OCI-M2 (cell line): ENCODE results near the gene TBC1D10B.

Source experiments
- DNase-seq: peaks from one replicate; lab custom pipeline; 2025; ENCODE audit not compliant: unreplicated experiment; lab: John Stamatoyannopoulos, UW

TBC1D10B gene, protein sequence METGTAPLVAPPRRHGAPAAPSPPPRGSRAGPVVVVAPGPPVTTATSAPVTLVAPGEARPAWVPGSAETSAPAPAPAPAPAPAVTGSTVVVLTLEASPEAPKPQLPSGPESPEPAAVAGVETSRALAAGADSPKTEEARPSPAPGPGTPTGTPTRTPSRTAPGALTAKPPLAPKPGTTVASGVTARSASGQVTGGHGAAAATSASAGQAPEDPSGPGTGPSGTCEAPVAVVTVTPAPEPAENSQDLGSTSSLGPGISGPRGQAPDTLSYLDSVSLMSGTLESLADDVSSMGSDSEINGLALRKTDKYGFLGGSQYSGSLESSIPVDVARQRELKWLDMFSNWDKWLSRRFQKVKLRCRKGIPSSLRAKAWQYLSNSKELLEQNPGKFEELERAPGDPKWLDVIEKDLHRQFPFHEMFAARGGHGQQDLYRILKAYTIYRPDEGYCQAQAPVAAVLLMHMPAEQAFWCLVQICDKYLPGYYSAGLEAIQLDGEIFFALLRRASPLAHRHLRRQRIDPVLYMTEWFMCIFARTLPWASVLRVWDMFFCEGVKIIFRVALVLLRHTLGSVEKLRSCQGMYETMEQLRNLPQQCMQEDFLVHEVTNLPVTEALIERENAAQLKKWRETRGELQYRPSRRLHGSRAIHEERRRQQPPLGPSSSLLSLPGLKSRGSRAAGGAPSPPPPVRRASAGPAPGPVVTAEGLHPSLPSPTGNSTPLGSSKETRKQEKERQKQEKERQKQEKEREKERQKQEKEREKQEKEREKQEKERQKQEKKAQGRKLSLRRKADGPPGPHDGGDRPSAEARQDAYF

DNA sequence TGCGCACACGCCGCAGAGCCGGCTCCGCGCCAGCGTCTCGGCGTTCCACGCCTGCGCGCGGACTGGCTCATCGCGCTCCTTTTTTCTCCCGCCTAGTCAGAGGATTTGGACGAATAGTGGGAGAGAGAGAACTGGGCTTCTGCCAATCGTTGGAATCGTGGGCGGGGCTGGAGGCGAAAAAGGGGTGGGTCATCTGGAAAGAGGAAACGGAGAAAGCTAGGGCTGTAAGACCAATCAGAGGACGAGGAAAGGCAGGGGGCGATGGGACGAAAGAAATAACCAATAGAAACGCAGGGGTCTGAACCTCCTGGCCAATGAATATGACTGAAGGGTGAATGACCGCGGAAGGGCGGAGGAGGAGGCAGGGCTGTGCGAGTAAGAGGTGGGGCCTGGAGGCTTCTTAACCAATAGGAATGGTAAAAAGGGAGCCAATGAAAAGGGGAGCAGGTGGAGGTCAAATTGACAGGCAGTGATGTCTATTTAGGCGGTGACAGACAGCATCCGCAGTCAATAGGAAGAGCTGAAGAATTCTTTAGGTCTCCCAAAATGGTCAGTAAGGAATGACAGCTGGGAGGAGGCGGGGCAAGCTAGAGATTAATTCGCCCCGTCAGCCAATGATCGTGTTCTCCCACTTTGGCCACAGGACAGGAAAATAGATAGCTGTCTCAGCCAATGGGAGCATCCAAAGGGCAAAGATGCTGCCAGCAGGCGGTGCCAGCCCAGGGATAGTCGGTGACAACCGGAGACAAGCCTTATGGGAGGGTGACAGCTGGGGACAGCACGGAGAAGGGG, at the start of gene TBC1D10B:
TBC1D10B (minus strand) TSS at position 39 of the 792 bp plus-strand sequence. CDS start 311 bp downstream, outside the sequence.
- peak; percentile 98 for DNase-seq

DNA sequence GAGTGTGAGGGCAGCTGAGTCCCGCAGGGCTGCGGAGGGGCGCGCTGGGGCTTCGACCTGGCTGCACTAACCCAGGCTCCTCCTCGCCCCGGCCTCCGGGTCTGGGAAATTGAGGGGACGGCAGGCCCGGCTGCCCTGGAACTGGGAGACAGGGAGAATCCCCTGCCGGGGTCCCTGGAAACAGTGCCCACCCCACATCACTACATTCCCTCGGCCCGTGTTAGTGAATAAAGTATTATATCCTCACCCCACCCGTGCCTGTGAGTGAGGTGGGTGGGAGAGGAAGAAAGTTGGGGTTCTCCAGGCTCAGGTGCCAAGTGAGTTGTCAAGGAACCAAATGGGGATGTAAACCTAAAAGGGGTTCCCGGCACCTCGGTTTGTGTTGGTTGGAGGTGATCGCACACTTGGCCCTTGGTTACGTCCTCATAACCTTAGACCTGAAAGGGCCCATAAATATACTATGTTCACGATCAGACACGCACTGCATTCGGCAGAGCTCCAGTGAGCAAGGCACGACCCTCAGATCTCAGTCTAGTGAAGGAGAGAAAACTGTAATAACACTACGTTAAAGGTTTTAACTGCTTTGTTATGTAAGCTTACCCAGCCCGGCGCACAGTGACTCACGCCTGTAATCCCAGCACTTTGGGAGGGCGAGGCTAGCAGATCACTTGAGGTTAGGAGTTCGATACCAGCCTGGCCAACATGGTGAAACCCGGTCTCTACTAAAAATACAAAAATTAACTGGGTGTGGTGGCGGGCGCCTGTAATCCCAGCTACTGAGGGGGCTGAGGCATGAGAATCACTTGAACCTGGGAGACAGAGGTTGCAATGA, 48.3 kb upstream of the TBC1D10B start:
- no peak for DNase-seq

DNA sequence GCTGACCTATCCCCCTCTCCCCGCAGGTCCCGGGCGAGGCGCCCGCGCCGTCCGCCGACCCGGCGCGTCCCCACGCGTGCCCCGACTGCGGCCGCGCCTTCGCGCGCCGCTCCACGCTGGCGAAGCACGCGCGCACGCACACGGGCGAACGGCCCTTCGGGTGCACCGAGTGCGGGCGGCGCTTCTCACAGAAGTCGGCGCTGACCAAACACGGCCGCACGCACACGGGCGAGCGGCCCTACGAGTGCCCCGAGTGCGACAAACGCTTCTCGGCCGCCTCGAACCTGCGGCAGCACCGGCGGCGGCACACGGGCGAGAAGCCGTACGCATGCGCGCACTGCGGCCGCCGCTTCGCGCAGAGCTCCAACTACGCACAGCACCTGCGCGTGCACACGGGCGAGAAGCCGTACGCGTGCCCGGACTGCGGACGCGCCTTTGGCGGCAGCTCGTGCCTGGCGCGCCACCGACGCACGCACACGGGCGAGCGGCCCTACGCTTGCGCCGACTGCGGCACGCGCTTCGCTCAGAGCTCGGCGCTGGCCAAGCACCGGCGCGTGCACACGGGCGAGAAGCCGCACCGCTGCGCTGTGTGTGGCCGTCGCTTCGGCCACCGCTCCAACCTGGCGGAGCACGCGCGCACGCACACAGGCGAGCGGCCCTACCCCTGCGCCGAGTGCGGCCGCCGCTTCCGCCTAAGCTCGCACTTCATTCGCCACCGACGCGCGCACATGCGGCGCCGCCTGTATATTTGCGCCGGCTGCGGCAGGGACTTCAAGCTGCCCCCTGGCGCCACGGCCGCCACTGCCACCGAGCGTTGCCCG, 47.4 kb upstream of the TBC1D10B start:
- no peak for DNase-seq

DNA sequence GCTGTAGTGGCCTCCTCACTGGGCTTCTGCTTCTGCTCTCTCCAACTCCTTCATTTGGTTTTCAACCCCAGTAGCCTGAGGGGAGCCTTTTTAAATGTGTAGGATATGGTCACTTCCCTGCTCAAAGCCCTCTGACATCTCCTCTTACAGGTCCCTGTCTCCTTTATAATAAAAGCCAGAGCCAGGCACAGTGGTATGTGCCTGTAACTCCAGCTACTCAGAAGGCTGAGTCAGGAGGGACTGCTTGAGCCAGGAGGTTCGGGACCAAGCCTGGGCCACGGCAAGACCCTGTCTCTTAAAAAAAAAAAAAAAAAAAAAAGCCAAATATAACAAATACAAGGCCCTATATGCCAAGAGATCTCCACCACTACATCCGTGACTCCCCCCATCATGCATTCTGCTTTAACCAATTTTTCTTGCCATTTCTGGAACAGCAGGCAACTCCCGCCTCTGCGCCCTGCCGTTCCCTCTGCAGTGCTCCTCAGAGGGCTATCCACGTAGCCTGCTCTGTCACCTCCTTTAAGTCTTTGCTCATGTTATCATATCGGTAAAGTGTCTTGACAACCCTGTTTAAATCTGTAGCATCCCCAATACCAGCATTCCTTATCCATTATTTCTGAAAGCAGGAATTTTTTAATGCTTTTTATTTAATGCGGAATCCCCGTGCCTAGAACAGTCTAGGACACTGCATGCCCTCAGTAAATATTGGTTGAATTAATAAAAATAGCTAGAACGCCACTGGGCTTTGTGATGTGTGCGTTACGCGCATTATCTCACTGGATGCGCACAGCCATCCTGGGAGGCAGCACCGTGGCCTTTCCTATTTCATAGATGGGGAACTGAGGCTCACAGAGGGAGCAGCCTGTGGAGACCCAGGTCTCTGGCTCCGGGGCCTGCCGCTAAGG, 46.6 kb upstream of the TBC1D10B start:
- DNase-seq: no peak

DNA sequence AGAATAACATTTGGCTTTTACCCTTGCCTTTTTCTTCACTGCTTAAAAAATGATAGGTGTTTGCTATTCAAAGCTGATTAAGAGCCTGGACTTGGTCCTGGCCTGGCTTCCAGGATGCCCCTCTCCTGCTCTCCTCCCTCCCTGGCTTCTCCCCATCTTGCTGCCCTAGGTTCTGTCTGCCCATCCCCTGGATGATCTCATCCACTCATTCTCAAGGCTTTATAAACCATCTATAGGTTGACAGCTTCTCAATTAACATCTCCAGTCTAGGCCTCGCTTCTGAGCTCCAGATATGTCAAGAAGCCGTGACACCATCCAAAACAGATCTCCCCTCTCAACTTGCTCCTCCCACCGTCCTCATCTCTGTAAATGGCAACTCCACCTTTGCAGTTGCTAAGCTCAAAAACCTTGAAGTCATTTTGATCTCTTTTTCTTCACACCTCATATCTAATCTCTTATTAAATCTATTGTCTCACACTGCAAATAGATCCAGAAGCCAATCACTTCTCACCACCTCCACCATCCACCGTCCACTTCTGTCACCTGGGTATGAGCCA, 45.8 kb upstream of the TBC1D10B start:
- no peak for DNase-seq

DNA sequence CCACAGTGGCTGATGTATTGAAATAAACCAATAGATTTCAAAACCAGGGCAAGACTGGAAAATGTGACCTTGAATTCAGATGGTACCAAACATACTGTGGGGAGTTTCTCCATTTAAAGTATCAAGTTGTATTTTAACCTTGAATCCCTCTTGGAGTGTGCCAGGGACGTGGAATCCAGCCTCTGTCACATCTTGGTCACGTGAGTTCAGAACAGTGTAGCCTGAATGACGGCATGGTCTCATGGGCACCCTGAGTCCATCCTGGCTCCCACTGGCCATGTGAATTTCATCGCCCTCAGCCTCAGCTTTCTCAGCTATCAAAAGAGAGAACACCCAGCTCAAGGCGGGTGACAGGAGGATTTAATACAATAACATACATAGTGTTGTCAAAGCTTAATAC, 43.9 kb upstream of the TBC1D10B start:
- no peak for DNase-seq

DNA sequence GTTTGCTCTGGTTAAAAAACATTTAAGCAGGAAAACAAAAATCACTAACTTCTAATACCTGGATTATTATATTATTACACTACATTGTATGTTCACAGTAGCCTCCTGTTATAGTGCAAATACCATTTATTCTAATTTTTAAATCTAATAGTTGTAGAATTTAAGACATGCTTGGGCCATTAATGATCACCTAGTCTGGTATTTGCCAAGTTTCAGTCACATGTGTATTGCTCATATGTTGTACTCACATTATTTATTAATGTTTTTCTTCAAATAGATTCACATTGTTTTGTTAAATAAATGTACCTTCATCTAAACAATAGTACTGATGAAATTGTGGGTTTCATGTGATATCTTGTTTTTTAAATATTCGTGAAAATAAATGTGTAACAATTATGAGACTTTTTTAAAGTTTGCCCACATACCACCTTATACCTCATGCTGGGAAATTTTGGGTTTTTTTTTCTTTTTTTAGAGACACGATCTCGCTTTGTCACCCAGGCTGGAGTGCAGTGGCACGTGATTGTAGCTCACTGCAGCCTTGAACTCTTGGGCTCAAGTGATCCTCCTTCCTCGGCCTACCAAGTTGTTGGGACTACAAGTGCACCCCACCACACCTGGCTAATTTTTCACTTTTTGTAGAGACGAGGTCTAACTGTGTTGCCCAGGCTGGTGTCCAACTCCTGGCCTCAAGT, 43.0 kb upstream of the TBC1D10B start:
- DNase-seq: no peak

DNA sequence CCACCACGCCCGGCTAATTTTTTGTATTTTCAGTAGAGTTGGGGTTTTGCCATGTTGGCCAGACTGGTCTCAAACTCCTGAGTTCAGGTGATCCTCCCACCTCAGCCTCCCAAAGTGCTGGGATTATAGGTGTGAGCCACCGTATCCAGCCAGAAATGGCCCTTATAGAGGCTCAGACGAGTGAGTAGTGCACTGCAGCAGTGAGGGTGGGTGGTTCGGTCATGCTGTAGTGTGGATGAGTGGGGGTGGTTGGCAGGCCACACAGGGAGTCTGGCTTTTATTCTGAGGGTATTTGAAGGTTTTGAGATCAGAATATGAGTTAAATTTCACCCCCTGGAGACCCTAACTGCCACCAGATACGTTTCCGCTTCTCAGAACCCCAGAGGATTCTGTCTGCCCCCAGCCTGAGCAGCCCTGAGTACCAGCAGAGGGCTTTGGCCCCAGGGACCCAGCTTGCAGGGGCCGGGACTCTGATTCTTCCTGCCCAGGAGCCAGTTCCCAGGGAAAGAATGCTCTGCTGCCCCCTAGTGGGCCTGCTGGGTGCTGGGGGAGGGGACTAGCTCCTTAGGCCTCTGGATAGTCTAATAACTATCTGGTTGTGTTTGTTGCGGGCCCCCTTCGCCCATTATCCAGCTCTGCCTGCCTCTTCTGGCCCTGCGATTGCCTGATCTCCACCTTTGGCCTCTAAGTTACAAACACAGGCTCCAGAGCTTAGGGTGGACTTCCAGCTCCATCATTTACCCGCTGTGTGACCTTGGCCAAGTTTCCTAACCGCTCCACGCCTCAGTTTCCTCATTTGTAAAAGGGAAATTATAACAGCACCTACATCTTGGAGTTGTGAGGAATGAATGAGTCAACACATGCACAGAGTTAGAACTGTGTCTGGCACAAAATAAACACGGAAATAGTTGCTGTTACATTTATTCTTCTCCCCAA, 39.1 kb upstream of the TBC1D10B start:
- DNase-seq: peak; percentile 76

DNA sequence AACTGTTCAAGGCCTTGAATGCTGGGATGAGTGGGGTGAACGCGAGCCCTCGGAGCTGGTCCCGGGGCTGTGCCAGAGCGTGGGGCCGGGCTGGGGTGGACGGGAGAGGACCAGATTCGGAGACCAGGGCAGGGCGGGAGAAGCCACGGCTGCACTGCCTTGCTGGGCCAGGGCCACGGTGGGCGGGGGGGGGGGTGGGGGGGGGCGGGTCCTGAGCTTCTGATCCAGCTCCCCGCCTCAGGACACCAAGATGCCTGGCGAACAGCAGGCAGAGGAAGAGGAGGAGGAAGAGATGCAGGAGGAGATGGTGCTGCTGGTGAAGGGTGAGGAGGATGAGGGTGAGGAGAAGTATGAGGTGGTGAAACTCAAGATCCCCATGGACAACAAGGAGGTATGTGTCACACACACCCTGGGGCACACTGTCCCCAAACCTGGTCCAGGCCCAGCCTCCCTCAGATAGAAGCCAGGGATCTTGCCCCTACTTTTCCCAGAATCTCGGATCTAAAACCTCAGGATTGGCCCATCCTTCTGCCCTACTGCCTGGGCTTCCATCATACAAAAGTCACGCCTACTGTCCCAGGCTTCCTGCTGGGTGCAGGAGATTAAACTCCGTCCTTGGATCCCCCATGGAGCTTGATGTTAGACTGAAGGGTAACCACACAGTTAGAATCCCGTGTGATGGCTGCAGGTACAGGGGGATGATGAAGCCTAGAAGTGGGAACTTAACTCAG, 37.7 kb upstream of the TBC1D10B start:
- no peak for DNase-seq

DNA sequence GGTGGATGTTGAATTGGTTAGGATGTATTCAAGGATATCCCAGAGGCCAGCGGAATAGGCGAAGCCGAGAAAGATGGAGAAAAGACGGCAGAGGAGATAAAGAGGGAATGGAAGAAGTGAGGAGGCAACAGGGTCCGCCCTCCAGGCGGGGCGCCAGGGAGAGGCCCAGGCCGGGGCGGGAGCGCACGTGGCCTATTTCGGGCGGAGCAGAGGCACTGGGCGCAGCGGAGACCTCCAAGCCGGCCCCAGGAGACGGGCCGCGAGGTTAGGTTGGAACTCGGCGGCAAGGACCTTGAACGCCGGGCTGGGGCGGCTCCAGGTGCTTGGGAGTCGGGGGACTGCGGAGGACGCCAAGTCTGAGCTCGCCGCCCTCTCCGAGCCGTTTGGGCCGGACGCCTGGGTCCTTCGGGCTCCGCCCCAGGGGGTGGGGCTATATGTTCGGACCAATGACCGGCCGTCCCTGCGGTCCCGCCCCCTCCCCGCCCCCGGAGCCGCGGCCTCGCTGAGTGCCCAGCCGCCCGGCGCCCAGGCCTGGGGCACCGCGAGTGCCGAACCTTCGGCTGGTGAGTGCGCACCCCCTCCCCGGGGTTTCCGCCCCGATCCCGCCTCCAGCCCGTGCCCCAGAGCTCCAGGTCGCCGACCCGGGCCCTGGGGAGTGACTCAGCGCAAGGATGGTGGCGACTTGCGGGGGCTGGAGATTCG, 37.0 kb upstream of the TBC1D10B start, which contains the start of gene ZNF771:
ZNF771 (plus strand) TSS at position 505 of the 702 bp plus-strand sequence. CDS start 448 bp downstream, outside the sequence.
- peak; percentile 46 for DNase-seq

DNA sequence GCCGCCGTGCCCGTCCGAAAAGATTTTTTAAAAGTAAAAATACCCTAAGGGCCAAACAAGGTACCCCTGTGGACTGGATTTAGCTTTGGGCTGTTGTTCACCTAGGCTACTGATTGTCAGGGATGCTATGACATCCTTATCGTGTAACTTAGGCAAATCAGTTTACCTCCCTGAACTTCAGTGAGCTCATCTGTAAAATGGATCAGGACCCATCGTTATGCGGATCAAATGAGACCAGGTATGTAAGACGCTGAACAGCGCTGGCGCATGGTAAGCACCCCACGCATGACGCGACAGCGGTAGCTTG, 36.5 kb upstream of the TBC1D10B start:
- no peak for DNase-seq

DNA sequence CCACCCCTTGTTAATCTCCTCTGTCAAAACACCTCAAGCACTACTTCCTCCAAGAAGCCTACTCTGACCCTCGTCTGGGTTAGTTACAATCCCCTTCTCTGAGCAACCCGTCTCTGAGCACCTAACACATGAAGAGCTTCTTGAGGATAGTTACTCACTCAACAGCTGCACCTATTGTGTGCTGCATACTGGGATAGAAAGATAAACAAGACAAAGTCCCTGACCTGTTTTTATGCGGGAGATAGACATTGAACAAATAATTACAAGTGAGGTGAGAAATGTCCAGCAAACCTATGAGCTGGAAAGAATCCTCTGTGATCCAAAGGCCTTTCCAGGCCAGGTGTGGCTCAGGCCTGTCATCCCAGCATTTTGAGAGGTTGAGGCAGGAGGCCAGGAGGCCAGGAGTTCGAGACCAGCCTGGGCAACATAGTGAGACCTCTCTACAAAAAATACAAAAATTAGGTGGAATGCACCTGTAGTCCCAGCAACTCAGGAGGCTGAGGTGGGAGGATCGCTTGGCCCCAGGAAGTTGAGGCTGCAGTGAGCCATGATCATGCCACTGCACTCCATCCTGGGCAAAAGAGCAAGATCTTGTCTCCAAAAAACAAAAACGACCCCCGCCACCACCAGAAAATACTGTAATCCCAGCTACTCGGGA, 31.6 kb upstream of the TBC1D10B start:
- DNase-seq: no peak

DNA sequence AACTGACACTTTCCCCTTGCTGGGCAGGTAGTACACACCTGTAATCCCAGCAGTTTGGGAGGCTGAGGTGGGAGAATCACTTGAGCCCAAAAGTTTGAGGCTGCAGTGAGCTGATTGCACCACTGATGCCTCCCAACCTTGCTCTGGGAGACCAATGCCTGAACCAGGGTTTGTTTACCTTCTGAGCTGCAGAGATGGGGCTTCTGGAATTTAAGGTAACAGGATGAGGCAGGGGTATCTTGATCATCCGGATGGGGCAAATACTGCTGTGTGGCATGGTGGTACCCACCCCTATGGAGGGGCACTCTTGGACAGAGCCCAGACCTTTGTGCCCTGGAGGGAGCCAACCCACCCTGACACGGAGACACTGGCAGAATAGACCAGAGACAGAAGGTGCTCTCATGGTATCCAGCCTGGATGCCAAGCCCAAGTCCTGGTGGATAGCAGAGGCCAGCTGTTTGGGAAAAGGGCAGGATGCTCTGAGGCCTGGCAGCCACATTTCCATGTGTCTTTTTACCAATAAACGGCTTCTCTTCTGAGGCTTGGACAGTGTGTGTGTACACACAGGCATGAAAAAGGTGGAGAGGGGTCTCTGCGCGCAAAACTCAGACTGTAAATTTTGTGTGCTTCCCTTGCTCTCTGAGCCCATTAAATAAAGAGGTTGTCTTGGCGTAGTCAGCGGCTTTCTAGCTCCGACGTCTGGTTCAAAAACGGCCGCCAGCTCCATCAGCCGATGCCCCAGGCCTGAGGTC, 29.3 kb upstream of the TBC1D10B start:
- no peak for DNase-seq
